ENCODE data around the gene PDE4D.
"Not testable (repeated sequence)": the region's sequence is repeated elsewhere in the genome, so short reads cannot be mapped to it uniquely, and the experiment has no call there.

PDE4D gene

GRCh38 chr5:59016925-59017324 is 876.6 kb downstream of the PDE4D start:
- no peak for DNase-seq

GRCh38 chr5:59008816-59009473 is 884.6 kb downstream of the PDE4D start:
- DNase-seq, result no peak

- no peak for DNase-seq
Measured at GRCh38 chr5:59007460-59008063, 886.0 kb downstream of the PDE4D start.

DNA sequence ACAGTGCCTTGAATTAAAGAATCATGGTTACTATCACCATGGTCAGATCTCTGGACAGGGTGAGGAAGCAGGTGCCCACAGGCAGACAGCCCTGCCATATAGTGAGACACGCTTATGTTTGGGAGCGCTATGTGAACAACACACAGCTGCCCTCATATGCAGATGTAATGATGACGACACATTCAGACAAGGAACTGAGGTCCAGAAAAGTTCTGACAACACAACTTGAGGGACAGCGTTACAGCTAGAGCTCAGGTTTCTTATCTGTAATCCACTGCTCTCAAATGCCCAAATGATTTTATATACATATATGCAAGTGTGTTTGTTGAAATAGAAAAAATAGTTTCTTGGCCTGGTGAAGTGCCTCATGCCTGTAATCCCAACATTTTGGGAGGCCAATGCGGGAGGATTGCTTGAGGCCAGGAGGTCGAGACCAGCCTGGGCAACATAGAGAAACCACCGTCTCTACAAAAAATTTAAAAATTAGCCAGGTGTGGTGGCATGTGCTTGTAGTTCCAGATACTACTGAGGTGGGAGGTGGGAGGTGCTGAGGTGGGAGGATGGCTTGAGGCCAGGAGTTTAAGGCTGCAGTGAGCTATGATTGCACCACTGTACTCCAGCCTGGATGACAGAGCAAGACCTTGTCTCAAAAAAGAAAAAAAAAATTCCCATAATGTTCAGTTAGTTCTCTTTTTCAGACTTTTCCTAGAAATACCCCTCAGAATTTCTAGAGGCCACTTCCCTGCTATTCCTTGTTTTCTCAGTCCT is 887.4 kb downstream of the PDE4D start:
- DNase-seq, result no peak

DNA sequence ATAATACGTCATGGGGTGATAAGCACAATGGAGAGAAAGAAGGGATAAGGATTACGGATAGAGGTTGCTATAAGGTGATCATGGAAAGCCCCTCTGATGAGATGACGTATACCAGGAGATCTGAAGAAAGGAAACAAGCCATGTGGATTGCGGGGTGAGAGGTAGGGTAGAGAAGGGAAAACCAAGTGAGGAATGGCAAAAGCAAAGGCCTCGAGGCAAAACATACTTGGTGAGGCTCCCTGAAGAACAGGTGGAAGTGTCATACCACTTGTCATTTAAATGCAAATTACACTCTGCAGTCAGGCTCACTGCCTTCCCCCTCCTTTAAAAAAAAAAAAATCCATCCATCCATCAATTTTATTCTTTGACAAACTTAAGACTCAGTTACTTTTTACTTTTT is 889.9 kb downstream of the PDE4D start:
- DNase-seq, result no peak

- DNase-seq, result no peak
Measured at GRCh38 chr5:59003124-59003523, 890.4 kb downstream of the PDE4D start.

DNA sequence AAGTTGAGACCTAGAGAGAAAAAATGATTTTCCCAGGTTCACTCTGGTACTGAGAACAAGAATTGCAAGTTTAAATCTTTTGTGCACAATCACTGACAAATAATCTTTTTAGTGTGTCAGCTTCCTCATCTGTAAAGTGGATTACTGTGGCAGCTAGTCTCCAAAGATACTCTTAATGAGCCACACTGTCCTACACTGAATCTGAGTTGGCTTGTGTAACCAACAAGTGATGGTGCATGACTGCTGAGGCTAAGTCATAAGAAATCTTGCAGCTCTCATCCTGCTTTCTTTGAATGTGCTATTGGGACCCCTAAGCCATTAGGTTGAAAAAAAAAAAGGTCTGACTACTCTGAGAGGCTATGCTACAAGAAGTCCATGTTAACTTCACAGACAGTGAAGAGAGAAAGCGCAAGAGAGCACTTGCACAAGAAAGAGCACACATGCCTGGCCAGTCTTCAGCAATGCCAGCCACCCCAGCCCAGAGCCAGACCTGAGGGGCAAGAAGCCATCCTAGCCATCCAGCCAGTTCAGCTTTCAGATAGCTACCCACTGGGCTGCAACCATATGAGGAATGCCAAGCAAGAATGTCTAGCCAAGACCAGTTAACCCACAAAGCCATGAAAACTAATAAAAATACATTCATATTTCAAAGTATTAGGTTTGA is 891.2 kb downstream of the PDE4D start:
- no peak for DNase-seq

GRCh38 chr5:59001716-59002115 is 891.8 kb downstream of the PDE4D start:
- no peak for DNase-seq

DNA sequence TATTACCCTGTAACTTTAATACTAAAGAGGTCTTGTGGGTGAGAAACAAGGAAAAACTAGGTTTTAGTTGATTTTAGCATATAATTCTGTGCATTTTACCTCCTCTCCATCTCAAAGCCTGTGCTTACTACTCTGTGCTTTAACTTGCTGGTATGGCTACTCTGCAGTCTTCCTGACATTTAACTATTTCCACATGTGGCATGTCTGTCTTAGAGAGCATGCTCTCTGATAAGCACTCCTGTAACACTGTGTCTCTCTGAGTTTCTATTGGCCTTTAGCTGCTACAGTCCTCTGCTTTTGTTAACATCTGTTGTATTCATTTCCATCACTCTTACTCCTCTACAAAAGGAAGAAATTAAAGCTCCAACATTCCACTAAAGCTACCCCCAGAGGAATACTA is 892.4 kb downstream of the PDE4D start:
- no peak for DNase-seq

DNA sequence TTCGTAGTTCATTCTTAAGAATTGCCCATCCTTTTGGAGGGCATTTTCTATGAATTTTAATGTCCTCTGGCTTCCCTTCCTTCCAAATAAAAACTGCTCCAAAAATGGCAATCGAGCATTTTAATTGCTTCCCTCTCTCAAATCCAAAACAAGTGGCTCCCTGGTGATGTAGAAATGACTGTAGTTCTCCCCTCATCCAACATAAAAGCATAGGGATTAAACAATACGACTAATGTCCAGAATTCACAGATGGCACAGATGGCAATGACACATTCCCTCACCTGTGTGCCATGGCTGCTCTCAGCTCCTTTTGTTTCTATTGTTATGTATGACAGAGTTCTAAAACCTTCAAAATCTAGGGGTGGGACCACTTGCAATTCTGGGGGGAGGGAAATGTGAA is 893.3 kb downstream of the PDE4D start:
- no peak for DNase-seq

DNA sequence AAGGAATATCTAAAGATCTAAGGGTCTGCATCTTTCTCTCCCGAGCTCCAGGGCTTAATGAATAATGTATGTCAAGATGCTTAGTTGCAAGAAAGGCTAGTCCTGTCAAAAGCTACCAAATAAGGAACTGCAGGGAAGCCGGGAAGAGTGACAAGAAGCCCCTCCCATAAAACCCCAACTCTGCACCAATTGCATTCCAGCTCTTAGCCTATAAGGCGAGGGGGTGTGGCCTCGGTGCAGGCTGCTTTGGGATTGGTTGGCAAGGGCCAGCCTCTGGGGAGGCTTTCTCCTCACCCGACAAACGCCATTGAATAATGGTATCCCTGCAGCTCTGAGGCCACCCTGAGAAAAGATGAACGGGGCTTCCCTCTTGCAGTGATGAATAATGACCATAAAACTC is 893.7 kb downstream of the PDE4D start:
- DNase-seq, result no peak

DNA sequence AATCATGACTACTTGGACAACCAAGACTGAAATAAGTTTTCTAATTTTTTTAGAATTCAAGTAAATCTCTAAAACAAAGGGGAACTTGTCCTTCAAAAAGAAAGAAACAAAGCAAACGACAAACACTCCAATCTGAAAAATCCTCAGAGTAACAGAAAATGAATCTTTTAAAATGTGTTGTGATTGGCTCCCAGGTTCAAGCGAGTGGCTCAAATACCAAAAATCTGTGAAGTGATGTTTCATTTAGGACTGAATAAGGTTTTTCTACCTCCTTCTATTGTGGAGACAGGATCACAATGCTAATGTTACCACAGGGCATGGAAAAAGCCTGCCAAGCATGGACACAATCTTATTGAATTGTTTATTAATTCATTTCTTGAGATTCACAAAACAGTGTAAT is 895.0 kb downstream of the PDE4D start:
- DNase-seq, result no peak

GRCh38 chr5:58995779-58996178 is 897.7 kb downstream of the PDE4D start:
- not testable (repeated sequence) for DNase-seq

- DNase-seq, result no peak
Measured at GRCh38 chr5:58993461-58993860, 900.1 kb downstream of the PDE4D start.

DNA sequence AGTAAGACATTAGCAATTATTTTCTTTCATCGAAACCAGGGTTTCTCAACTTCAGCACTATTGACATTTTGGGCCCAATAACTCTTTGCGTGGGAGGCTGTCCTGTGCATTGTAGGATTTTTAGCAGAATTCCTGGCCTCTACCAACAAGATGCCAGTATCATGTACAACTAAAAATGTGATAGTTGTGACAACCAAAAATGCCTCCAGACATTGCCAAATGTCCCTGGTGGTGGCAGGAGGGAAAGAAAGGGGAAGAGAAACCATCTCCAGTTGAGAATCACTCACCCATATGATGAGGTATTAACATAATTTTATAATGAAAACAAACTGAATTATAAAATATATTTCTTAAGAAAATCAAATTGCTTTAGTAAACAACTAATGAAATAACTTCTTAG is 904.6 kb downstream of the PDE4D start:
- DNase-seq, result no peak

DNA sequence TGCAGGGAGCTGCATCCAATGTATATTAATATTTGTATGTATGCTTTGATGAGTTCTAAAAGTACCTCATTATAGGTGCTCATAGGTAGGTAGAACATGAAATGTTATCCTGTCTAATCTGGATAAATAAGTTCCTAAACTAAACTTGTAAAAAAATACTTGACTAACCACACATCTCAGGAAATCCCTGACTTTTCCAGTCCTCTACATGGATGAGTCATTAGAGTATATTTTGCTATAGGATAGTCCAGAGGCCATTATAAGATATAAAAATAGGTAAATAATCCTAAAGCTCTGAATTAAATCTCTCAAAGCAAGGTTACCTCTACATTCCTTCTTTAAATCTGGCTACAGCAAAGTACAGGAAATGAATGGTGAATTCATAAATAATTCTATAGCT is 906.3 kb downstream of the PDE4D start:
- DNase-seq, result no peak

DNA sequence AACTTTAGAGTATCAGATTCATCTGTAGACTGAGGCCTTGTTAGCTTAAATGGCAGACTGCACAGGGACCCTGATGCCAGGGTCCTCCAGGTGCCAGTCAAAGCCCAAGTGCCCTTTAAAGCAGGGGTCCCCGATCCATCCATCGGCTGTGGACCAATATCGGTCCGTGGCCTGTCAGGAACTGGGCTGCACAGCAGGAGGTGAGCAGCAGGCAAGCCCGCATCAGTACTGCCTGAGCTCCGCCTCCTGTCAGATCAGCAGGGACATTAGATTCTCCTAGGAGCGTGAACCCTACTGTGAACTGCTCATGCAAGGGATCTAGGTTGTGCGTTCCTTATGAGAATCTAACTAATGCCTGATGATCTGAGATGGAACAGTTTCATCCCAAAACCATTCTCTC is 907.2 kb downstream of the PDE4D start:
- DNase-seq, result no peak

GRCh38 chr5:58985759-58986158 is 907.8 kb downstream of the PDE4D start:
- no peak for DNase-seq

GRCh38 chr5:58985311-58985710 is 908.2 kb downstream of the PDE4D start:
- no peak for DNase-seq

GRCh38 chr5:58983526-58984452 is 909.7 kb downstream of the PDE4D start:
- no peak for DNase-seq

- DNase-seq, result no peak
Measured at GRCh38 chr5:58980890-58981289, 912.6 kb downstream of the PDE4D start.

DNA sequence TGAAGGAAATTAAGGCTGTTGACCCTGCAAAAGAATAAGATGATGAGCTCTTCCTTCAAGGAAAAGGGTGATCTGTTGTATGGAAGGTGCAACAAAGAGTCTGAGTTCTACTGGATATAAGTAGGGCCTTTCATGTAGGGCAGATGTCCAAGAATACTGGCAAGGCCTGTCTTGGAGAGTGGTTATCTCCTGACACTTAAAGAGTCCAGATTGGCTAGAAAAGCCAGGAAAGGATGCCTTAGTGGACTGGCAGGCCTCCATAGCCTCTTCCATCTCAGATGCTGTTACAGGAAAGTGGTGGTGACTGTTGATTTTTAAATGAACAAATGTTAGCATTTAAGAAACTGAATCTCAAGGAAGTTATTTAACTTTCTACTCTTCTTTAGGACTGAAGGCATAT is 914.4 kb downstream of the PDE4D start:
- DNase-seq, result no peak

- DNase-seq, result no peak
Measured at GRCh38 chr5:58974601-58975000, 918.9 kb downstream of the PDE4D start.
